Stimulated activated naive CD4-positive, alpha-beta T cell treated with Interleukin-2 at 50 U/mL for 16 hours (primary cell): ENCODE measurements around the gene TGM5.

Experiments
- DNase-seq: peaks from one replicate; lab custom pipeline; 2025; lab: John Stamatoyannopoulos, UW

The TGM5 gene

GRCh38 chr15:43190178-43190577 is 76.5 kb downstream of the TGM5 start:
- no peak for DNase-seq

- no peak for DNase-seq
These were observed 77.4 kb downstream of the TGM5 start for GRCh38 chr15:43189296-43189695.

- no peak for DNase-seq
These were observed 79.1 kb downstream of the TGM5 start for GRCh38 chr15:43187544-43188155.

GRCh38 chr15:43186003-43186353 is 80.8 kb downstream of the TGM5 start:
- no peak for DNase-seq

- peak; percentile 88 for DNase-seq
These were observed 81.3 kb downstream of the TGM5 start, which contains the start of gene CCNDBP1 for GRCh38 chr15:43185157-43186002. Gene CCNDBP1, plus strand, starts transcription at chr15:43185403. Its CDS starts 96 bp downstream, at chr15:43185499.

- DNase-seq: no peak
These were observed 82.2 kb downstream of the TGM5 start for GRCh38 chr15:43184407-43185124.

GRCh38 chr15:43183270-43183669 is 83.5 kb downstream of the TGM5 start:
- DNase-seq: no peak
